HuH-7.5 (cell line): ENCODE measurements around the gene PTPRD.

Source experiments
- DNase-seq: peaks from one replicate; pipeline ENCODE4 v3.0.0; 2011; ENCODE audit warnings: low spot score

The PTPRD gene

GRCh38 chr9:10148796-10149195 is 464.0 kb downstream of the PTPRD start:
- no peak for DNase-seq

- DNase-seq, result no peak
These were observed 466.1 kb downstream of the PTPRD start for GRCh38 chr9:10146517-10147331.

GRCh38 chr9:10144355-10144754 is 468.4 kb downstream of the PTPRD start:
- no peak for DNase-seq

- DNase-seq, result no peak
These were observed 477.2 kb downstream of the PTPRD start for GRCh38 chr9:10135553-10135952.

- DNase-seq, result no peak
These were observed 478.5 kb downstream of the PTPRD start for GRCh38 chr9:10134266-10134665.

- no peak for DNase-seq
These were observed 482.6 kb downstream of the PTPRD start for GRCh38 chr9:10130061-10130675.

GRCh38 chr9:10127867-10128266 is 484.9 kb downstream of the PTPRD start:
- DNase-seq, result no peak

- DNase-seq, result no peak
These were observed 500.0 kb downstream of the PTPRD start for GRCh38 chr9:10112798-10113197.

- no peak for DNase-seq
These were observed 500.7 kb downstream of the PTPRD start for GRCh38 chr9:10112070-10112469.

GRCh38 chr9:10108815-10109214 is 504.0 kb downstream of the PTPRD start:
- DNase-seq, result no peak

GRCh38 chr9:10104774-10105173 is 508.0 kb downstream of the PTPRD start:
- DNase-seq, result no peak

GRCh38 chr9:10095208-10095607 is 517.6 kb downstream of the PTPRD start:
- no peak for DNase-seq

- DNase-seq, result no peak
These were observed 518.2 kb downstream of the PTPRD start for GRCh38 chr9:10094563-10094962.

- no peak for DNase-seq
These were observed 532.8 kb downstream of the PTPRD start for GRCh38 chr9:10080012-10080411.

- no peak for DNase-seq
These were observed 533.4 kb downstream of the PTPRD start for GRCh38 chr9:10079284-10079964.

GRCh38 chr9:10071579-10071978 is 541.2 kb downstream of the PTPRD start:
- DNase-seq, result no peak

- DNase-seq, result no peak
These were observed 550.0 kb downstream of the PTPRD start for GRCh38 chr9:10062629-10063395.

- no peak for DNase-seq
These were observed 553.8 kb downstream of the PTPRD start for GRCh38 chr9:10059044-10059443.

GRCh38 chr9:10055886-10056395 is 556.9 kb downstream of the PTPRD start:
- DNase-seq, result no peak

GRCh38 chr9:10054456-10054855 is 558.3 kb downstream of the PTPRD start:
- no peak for DNase-seq

- no peak for DNase-seq
These were observed 559.9 kb downstream of the PTPRD start for GRCh38 chr9:10052916-10053315.

- no peak for DNase-seq
These were observed 560.6 kb downstream of the PTPRD start for GRCh38 chr9:10052181-10052580.
